Nephron (organoid): Measurements from ENCODE around the gene SEC24D.
A peak's percentile ranks its signal among the peaks of the same experiment; 100 is the strongest.

Experiments
- H3K27ac Mint-ChIP-seq, 3 experiments: 2 replicates each; pipeline ENCODE4 v1.8.0; 2020; ENCODE audit warnings: mixed read lengths in 3 of 3, mild to moderate bottlenecking in 2 of 3, moderate library complexity in 1 of 3
- H3K27me3 Mint-ChIP-seq: 2 replicates; pipeline ENCODE4 v1.8.0; 2021; ENCODE audit warnings: low read depth, mild to moderate bottlenecking, moderate library complexity, mixed read lengths
- H3K36me3 Mint-ChIP-seq: 2 replicates; pipeline ENCODE4 v1.8.0; 2020; ENCODE audit warnings: low read depth, mixed read lengths
- H3K4me1 Mint-ChIP-seq: 2 replicates; pipeline ENCODE4 v1.8.0; 2020; ENCODE audit warnings: mixed read lengths
- H3K4me3 Mint-ChIP-seq, 3 experiments: 2 replicates each; pipeline ENCODE4 v1.8.0; 2020; ENCODE audit warnings: mild to moderate bottlenecking in 3 of 3, mixed read lengths in 3 of 3, moderate library complexity in 2 of 3
- H3K9me3 Mint-ChIP-seq: 2 replicates; pipeline ENCODE4 v1.8.0; 2020; ENCODE audit warnings: mixed read lengths
- CTCF ChIP-seq, 3 experiments: fragments of 200-600 bp; sonication (generic); IDR thresholded peaks; one replicate each; pipeline ENCODE4 v1.5.0; 2021; ENCODE audit warnings: antibody characterized with exemption in 3 of 3; ENCODE audit not compliant: unreplicated experiment in 3 of 3

The SEC24D gene

GRCh38 chr4:118839221-118839927 lies 3.4 kb upstream of the SEC24D start:
- H3K36me3 Mint-ChIP-seq, result no peaks in the 10 kb centered on the region
- no peak overlapping the region for H3K4me3 Mint-ChIP-seq
- H3K27ac Mint-ChIP-seq, result no peak overlapping the region
- no peaks in the 10 kb centered on the region for H3K27me3 Mint-ChIP-seq
- no peak for TF ChIP-seq CTCF (IDR thresholded peaks at IDR 0.05; ENCODE audit: unreplicated experiment in 3 of 3)
- no peaks in the 10 kb centered on the region for H3K9me3 Mint-ChIP-seq
- peaks cover 24% of the 10 kb centered on the region for H3K4me1 Mint-ChIP-seq

GRCh38 chr4:118837121-118837507 lies 1.2 kb upstream of the SEC24D start:
- Mint-ChIP-seq H3K36me3 (peaks cover 7% of the 10 kb centered on the region), H3K9me3 (no peaks in the 10 kb centered on the region), H3K27me3 (no peaks in the 10 kb centered on the region), H3K27ac (no peak overlapping the region), H3K4me1 (peaks cover 41% of the 10 kb centered on the region), H3K4me3 (peak overlapping the region; percentile 93 to 100 (median 96))
- TF ChIP-seq CTCF (IDR thresholded peaks at IDR 0.05; ENCODE audit: unreplicated experiment in 3 of 3), result no peak

GRCh38 chr4:118836301-118837120 lies 585 bp upstream of the SEC24D start:
- Mint-ChIP-seq H3K27ac (peak overlapping the region; percentile 86 to 97 (median 93)), H3K36me3 (peaks cover 13% of the 10 kb centered on the region), H3K4me3 (peak overlapping the region; percentile 93 to 100 (median 96)), H3K9me3 (no peaks in the 10 kb centered on the region), H3K4me1 (peaks cover 47% of the 10 kb centered on the region), H3K27me3 (no peaks in the 10 kb centered on the region)
- no peak for TF ChIP-seq CTCF (IDR thresholded peaks at IDR 0.05; ENCODE audit: unreplicated experiment in 3 of 3)

GRCh38 chr4:118834960-118835569 lies 861 bp downstream of the SEC24D start:
- Mint-ChIP-seq H3K27ac (peak overlapping the region; percentile 86 to 95 (median 93)), H3K36me3 (peaks cover 22% of the 10 kb centered on the region), H3K27me3 (no peaks in the 10 kb centered on the region), H3K9me3 (no peaks in the 10 kb centered on the region), H3K4me3 (peak overlapping the region; percentile 93 to 100 (median 96)), H3K4me1 (peaks cover 51% of the 10 kb centered on the region)
- no peak for TF ChIP-seq CTCF (IDR thresholded peaks at IDR 0.05; ENCODE audit: unreplicated experiment in 3 of 3)

GRCh38 chr4:118834070-118834469 lies 1.9 kb downstream of the SEC24D start:
- no peak for TF ChIP-seq CTCF (IDR thresholded peaks at IDR 0.05; ENCODE audit: unreplicated experiment in 3 of 3)
- Mint-ChIP-seq H3K27ac (peak overlapping the region in 2 of 3 experiments; percentile 27 to 31), H3K9me3 (no peaks in the 10 kb centered on the region), H3K4me3 (peak overlapping the region; percentile 61 to 93 (median 74)), H3K36me3 (peaks cover 29% of the 10 kb centered on the region), H3K4me1 (peaks cover 51% of the 10 kb centered on the region), H3K27me3 (no peaks in the 10 kb centered on the region)
